NB4 (cell line): ENCODE data around the gene MLXIP.
A peak's percentile ranks its signal among the peaks of the same experiment; 100 is the strongest.

Experiments used
- DNase-seq: peaks from one replicate; pipeline ENCODE4 v3.0.0; 2010; ENCODE audit warnings: low read depth
- H3K4me3 ChIP-seq: one replicate; pipeline ENCODE4 v1.5.1; 2011; ENCODE audit warnings: mild to moderate bottlenecking, low read depth, low read length, moderate library complexity
- CTCF ChIP-seq: IDR thresholded peaks from one replicate; pipeline ENCODE4 v1.5.1; 2012; ENCODE audit warnings: low read depth, low read length
- MAX ChIP-seq: IDR thresholded peaks from 2 replicates; pipeline ENCODE4 v1.6.1; 2011; ENCODE audit warnings: low read depth, low read length
- MYC ChIP-seq: IDR thresholded peaks from 2 replicates; pipeline ENCODE4 v1.6.1; 2011; ENCODE audit warnings: low read depth, low read length
- POLR2A ChIP-seq: IDR thresholded peaks from 2 replicates; pipeline ENCODE4 v1.6.1; 2011; ENCODE audit warnings: mild to moderate bottlenecking; ENCODE audit not compliant: insufficient read length; ENCODE audit errors: extremely low read depth

Gene MLXIP

GRCh38 chr12:122042910-122043309 lies 35.6 kb upstream of the MLXIP start:
- TF ChIP-seq MAX (no peak), CTCF (no peak), MYC (no peak), POLR2A (no peak)
- DNase-seq = no peak
- no peak overlapping the region for H3K4me3 ChIP-seq

- TF ChIP-seq MYC = no peak
- TF ChIP-seq MAX = no peak
- no peak for TF ChIP-seq CTCF
- no peak for TF ChIP-seq POLR2A
- DNase-seq = no peak
Observed at GRCh38 chr12:122043476-122043875, 35.1 kb upstream of the MLXIP start.

GRCh38 chr12:122045262-122045661 lies 33.3 kb upstream of the MLXIP start:
- H3K4me3 ChIP-seq = no peak overlapping the region
- no peak for TF ChIP-seq CTCF
- TF ChIP-seq MYC = no peak
- TF ChIP-seq MAX = no peak
- TF ChIP-seq POLR2A = no peak
- no peak for DNase-seq

More at GRCh38 chr12:122043476-122043875, 35.1 kb upstream of the MLXIP start:
- H3K4me3 ChIP-seq = no peak overlapping the region

- no peak for DNase-seq
- H3K4me3 ChIP-seq = no peak overlapping the region
- no peak for TF ChIP-seq POLR2A
- no peak for TF ChIP-seq MAX
- no peak for TF ChIP-seq CTCF
- TF ChIP-seq MYC = no peak
Observed at GRCh38 chr12:122046145-122046544, 32.4 kb upstream of the MLXIP start.

- no peak overlapping the region for H3K4me3 ChIP-seq
- DNase-seq = peak; percentile 47
- TF ChIP-seq MYC = no peak
- no peak for TF ChIP-seq MAX
- TF ChIP-seq POLR2A = no peak
- TF ChIP-seq CTCF = no peak
Observed at GRCh38 chr12:122048151-122048550, 30.4 kb upstream of the MLXIP start.

GRCh38 chr12:122049827-122050226 lies 28.7 kb upstream of the MLXIP start:
- no peak for DNase-seq
- H3K4me3 ChIP-seq = no peak overlapping the region
- no peak for TF ChIP-seq MAX
- no peak for TF ChIP-seq MYC
- no peak for TF ChIP-seq POLR2A
